Endometrial microvascular endothelial cells (primary cell): ENCODE measurements around the gene SLC16A3. TPM values are rescaled to one million over a fixed set of nuclear protein-coding genes. Genes with fewer than 3 reads are reported as not detected.

Experiments
- in situ Hi-C: cut with HindIII; loops from 2 replicates; pipeline ENCODE4 v1.10.0; 2017; ENCODE audit warnings: low sequenced_read_pairs, low pct_unique_long_range_greater_than_20kb; ENCODE audit errors: inconsistent ontology term
- total RNA-seq: library from RNA; depleted of rRNA; stranded (reverse); fragments of >200 nt; gene quantifications from one replicate; pipeline ENCODE4 v1.2.3, GENCODE V29; 2015; ENCODE audit errors: inconsistent ontology term

The SLC16A3 gene
- total RNA-seq, 1 donor from 2014 or later, result 345 TPM

DNA sequence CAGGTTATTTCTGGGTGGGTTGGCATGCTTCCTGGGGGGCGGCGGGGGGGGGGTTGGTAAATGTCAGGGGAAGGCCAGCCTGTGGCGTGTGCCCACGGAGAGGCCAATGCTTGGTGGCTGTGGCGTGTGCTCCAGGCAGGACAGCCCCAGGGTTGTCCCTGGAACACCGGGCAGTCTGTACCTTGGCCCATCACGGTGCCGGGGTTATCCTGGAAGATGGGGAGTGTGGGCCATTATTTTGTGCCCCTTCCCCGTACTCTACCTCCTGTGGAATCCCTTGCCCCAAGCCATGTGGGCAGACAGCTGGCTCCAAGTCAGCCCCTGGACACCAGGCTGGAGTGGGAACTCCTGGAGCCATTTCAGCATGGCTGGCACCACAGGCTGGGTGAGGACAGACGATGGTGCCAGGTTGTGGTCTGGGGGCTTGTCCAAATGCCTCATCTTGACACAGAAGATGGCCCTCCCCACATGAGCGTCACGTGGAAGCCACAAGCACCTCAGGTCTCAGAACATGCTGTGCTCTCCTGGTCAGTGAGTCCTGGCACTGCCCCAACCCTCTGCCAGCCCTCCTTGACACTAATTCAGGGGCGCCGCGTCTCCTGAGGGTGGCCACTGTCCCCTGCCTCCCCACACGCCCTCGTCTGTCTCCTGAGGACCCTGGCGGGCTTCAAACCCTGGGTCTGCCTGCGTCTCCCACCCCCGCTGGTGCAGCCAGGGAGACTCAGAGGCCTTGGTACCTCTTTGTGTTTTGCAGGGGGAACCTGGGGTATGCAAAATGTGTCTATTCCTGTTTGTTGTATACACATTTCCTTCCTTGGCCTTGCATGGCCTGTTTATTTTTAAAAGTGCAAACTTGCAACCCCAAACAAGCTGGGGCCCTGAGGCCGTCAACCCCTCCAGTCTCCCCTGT lies 4.3 kb downstream of the SLC16A3 start:
- in situ Hi-C loops, result no loop called here

DNA sequence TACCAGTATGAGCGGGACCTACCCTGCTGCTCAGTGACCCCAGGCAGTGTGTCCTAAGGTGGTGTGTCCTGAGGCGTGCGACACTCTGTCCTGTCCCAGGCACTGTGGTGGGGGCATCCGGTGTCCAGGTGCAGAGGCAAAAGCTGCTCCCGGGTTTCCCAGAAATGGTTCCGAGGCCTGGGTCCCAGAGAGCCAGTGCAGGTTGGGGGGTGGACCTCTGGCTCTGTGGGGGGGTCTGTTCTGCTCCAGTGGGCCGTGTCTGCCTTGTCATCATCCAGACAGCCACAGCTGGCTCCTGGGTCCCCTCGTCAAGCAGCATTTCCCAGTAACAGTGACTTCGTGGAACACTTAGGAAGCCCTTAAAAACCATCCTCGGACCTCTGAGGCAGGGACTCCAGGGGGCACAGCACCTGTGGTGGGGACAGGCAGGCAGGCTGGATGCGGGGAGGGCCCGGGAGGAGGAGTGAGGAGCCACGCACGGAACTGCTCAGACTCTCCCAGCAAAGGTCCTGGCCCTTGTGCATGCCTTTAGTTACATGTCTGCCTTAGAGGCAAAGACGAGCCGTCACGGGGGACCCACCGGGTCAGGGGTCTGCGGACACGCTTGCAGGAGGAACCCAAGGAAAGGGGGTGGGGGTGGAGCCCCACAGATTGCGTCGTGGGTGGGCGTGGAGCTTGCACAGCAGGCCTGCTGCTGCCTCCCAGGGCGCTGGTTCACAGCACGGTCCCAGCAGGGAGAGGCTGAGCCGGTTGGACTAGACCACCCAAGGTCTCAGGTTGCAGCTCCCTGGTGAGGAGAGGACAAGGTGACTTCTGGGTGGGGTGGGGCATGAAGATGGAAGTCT lies 5.6 kb downstream of the SLC16A3 start:
- in situ Hi-C loops, result no loop called here

DNA sequence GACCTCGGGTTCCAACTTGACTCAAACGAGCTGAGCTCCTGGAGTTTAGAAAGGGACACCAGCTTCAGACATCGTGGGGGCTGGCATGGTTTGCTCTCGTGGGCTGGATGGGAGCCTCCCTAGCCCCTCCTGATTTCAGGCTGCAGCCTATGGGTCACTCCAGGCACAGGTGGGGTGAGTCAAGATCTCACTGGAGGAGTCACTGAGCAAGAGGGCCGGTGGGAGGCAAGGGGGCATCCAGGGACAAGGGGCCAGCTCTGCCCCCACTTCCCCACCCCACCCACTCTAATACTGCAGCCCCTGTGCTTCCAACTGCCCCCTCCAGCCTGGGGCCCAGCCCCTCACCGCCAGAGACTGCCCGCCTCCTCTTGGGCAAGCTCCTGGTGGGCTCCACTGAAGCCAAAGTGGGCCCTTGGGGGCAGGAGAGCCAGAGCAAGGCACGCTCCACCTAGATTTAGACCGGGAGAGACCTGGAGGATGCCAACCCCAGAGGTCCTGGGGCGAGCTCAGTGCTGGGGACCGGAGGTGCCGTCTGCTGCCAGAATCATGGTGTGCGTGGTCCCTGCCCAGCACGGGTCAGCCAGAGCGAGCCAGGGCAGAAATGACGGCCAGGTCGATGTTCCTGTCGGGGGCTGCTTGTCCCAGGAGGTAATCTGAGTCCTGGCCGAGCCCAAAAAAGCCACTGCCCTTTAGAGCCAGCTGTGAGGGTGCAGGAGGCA lies 6.4 kb downstream of the SLC16A3 start:
- in situ Hi-C loops, result no loop called here

DNA sequence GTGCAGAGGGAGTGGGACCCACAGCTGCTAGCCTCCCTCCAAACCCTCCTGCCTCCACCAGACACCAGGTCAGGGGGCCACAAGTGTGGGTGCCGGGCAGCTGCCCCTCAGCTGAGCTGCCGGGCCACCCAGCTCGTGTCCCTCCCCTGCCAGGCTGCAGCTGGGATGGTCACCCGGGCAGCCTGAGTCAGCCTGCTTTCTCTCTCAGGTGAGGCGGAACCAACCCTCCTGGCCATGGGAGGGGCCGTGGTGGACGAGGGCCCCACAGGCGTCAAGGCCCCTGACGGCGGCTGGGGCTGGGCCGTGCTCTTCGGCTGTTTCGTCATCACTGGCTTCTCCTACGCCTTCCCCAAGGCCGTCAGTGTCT lies 6.9 kb downstream of the SLC16A3 start:
- in situ Hi-C loops, result no loop called here

DNA sequence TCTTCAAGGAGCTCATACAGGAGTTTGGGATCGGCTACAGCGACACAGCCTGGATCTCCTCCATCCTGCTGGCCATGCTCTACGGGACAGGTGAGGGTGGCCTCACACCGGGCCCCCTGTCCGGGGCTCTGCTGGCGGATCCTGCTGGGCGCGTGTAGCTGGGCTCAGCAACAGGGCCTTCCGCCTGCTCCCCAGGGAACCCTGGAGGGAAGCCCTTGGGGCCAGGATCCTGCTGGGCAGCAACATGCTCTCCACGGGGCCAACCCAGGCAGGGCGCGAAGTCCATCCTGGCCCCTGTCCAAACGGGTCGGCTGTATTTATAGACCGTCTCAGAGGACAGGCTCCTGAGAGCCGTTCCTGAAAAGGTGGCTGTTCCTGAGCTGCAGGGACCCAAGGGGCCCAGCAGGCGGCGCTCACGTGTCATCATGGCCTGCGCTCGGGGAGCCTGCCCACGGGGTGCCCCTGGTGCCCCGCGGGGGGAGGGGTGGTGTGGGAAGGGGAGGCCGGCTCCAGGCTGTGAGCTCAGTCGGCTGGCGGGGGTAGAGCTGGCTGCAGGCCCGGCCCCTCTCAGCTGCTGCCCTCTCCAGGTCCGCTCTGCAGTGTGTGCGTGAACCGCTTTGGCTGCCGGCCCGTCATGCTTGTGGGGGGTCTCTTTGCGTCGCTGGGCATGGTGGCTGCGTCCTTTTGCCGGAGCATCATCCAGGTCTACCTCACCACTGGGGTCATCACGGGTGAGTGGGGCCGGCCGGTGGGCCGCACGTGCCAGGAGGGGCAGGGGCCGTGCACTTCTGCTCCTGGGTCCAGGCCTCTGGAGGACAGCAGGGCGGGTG lies 7.5 kb downstream of the SLC16A3 start:
- in situ Hi-C loops, result no loop called here

DNA sequence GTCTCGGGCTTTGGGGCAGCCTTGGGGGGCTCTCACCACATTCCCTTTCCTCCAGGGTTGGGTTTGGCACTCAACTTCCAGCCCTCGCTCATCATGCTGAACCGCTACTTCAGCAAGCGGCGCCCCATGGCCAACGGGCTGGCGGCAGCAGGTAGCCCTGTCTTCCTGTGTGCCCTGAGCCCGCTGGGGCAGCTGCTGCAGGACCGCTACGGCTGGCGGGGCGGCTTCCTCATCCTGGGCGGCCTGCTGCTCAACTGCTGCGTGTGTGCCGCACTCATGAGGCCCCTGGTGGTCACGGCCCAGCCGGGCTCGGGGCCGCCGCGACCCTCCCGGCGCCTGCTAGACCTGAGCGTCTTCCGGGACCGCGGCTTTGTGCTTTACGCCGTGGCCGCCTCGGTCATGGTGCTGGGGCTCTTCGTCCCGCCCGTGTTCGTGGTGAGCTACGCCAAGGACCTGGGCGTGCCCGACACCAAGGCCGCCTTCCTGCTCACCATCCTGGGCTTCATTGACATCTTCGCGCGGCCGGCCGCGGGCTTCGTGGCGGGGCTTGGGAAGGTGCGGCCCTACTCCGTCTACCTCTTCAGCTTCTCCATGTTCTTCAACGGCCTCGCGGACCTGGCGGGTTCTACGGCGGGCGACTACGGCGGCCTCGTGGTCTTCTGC lies 8.4 kb downstream of the SLC16A3 start:
- in situ Hi-C loops, result no loop called here

DNA sequence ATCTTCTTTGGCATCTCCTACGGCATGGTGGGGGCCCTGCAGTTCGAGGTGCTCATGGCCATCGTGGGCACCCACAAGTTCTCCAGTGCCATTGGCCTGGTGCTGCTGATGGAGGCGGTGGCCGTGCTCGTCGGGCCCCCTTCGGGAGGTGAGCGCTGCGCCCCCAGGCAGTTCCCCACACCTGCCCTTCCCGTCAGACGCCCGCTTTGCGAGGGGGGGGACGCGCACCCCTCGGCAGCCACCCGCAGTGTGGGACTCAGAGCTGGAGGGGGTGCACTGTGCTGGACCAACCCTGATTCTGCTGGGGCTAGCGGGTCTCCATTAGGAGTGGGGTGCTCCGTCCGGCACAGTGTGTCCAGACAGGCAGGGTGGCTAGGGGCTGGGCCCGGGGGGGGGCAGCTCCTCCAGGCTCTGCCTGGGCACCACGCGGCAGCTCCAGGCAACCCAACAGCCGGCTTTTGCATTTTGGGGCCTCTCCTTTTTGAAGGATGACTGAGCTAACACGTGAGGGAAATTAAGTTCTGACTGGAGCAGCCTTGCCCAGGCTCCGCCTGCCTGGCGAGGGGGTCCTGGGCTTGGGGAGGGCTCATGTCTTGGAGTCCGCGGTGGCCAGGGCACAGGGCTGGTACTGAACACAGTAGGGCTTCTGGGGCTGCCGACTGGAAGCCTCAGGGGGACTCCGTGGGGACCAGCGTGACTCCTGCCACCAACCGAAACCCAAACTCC lies 9.1 kb downstream of the SLC16A3 start:
- in situ Hi-C loops, result no loop called here

DNA sequence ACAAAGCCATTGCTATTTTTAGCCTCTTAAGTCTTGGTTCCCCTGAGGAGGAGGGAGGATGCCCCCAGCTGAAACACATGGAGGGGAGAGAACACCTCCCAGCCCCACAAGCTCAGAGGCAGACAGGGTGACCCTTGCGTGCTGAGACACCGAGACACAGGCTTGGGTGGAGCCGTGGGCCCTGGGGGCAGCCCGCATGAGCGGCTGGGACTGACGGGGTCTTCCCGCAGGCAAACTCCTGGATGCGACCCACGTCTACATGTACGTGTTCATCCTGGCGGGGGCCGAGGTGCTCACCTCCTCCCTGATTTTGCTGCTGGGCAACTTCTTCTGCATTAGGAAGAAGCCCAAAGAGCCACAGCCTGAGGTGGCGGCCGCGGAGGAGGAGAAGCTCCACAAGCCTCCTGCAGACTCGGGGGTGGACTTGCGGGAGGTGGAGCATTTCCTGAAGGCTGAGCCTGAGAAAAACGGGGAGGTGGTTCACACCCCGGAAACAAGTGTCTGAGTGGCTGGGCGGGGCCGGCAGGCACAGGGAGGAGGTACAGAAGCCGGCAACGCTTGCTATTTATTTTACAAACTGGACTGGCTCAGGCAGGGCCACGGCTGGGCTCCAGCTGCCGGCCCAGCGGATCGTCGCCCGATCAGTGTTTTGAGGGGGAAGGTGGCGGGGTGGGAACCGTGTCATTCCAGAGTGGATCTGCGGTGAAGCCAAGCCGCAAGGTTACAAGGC lies 9.8 kb downstream of the SLC16A3 start:
- in situ Hi-C loops, result no loop called here

DNA sequence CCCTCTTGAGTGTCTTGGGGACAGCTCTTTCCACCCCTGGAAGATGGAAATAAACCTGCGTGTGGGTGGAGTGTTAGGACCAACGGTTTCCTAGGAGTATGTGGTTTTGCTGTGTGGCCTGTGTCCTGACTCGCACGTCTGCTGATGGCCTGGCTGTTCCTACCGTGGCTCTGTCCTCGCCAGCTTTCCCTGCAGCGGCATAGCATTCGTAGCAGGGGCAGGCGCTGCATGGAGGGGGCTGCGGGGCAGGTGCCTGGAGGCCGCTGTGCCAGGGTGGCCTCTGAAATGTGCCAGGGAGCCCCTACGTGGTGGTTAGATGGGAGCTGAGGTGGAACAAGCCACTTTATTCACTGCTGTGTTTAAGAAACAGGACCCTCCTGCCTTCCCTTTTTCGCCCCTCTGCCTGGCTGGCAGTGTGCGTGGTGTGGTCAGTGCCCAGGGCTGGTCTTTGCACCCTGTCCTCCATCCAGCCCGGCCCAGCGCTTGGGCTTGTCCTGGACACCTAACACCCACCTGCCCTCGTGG lies 10.6 kb downstream of the SLC16A3 start:
- in situ Hi-C loops, result no loop called here

DNA sequence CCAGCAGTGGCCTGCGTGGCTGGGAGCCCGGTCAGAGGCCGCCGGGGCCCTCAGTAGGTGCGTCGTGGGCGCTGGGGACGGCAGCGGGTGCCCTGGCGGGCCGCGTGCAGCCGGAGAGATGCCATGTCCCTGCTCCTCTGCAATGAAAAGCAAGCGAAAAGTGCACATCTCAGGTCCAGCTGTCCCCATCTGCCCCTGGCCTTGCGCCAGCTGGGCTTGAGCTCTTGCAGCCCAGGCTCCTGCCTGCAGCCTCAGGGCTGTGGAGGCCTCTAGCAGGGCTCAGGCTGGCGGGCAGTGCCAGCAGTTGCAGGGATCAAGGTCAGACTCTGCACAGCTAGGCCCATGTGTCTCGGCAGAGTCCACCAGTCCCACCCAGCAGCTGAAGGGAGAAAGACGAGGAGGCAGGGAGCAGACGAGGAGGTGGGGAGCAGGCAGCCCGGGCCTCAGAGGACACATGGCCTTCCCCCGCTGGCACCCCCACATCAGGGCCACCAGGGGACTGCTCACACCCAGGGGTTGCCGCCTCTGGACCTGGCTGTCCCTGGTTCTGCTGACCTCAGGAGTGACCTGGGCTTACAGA lies 11.2 kb downstream of the SLC16A3 start:
- in situ Hi-C loops, result no loop called here

DNA sequence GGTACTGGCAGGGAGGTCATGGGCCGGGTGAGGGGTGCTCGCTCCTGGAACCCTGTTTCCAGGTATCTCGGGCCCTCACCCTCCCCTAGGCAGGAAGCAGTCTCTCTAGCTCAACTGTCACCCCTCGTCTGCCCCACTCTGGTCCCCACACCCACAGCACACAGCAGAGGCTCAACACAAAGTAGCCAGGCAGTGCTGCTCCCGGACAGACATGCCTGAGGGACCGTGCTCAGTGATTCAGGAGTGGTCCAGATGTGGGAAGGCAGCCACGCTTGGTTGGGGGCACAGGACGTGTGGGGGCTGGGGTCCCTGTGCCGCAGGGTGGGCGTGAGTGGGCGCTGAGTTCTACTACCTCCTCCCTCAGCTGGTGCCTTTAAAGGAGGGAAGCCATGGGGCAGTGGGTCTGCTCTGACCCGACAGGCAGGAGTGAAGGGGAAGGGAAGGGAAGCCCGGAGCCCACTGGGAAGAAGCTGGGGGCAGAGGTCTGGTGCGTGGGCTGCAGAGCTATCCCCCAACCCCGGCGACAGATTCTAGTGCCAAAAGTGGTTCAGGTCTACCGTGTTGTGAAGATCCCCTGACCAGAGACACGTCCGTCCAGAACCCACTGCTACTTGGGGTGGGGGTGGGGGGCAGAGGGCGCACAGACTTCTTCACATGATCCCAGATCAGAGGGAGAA lies 11.8 kb downstream of the SLC16A3 start:
- in situ Hi-C loops, result no loop called here

DNA sequence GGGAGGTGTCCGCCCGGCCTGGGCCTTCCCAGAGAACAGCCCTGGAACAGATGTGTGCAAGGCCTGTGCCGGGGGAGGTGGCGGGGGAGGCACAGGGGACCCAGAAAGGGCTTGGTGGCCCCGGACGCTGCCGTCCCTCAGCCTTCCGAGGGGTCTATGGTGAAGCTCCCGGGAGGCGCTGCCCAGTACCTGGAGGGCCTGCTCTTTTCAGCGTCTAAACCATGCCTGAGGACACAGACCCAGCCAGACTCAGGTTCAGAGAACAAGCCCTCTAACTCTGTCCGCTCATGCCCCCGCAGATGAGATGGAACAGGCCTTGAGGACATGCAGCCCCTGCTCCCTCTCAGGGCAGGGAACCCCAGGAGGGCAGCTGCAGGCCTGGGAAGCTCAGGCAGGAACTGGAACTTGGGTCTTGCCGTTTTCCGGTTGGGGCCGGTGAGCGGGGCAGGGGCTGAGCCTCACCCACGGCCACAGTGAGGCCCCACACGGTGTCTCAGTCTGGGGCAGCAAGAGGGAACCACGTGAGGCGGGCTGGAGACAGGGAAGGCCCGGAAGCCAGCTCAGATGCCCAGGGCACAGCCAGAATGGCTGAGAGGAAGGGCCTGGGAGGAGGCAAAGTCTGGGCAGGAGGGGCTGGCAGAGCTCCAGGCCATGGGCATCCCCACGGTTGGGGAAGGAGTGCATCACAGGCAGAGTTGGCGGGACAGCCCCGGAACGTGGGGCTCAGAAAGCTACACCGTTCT lies 12.5 kb downstream of the SLC16A3 start:
- in situ Hi-C loops, result no loop called here

DNA sequence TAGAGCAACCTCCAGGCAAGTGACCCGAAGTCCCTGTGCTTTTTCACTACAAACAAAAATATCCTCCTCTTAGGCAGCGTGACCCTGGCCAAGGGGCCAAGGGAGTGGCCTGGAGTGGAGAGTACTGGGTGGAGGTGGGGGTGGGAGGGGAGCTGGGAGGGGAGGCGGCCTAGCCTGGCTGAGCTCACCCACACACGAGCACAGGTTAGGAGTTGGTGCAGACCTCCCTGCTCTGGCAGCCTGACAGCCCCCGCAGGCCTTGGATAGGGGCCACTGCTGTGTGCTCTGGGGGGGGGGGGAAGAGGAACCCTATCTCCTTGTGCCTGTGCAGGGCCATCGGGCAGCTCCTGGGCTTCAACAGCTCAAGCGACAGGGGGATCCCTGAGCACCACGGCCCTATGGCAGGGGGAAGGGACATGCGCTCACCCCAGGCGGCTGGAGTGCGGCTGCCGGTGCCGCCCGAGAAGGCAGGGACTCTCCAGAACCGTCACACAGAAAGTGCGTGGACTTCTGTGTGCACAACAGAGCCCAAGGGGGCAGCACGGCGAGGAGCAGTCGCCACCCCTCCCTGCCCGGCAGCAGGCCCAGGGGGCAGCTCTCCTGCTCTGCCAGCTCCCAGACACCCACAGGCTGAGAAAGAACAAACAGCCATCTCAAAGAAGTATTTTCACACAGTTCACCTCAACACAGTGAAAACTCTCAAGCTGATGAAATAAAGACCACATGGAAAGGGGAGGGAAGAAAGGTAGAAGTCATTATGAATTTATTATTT lies 13.3 kb downstream of the SLC16A3 start:
- in situ Hi-C loops, result no loop called here

DNA sequence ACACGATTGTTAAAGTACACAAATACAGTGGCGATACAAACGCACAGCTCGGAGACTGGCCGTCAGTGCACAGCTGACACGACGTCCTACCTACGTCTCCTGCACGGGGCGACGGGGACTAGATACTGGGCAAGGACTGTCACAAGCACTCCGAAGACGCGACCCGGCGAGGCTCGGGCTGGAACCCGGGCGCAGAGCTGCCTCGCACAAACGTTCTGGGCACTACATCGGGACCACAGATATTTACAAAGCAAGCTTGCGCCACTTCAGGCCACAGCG lies 13.8 kb downstream of the SLC16A3 start:
- in situ Hi-C loops, result no loop called here
